Upper lobe of left lung (tissue), 6 donors: ENCODE data around the gene SBF2. TPM values are rescaled to one million over a fixed set of nuclear protein-coding genes. Genes with fewer than 3 reads are reported as not detected.

Experiments used
- ATAC-seq, 2 donors: fragments of 200-7000 bp; cut with Tn5 transposase; one replicate each; pipeline ENCODE4 v1.9.1; 2022; ENCODE audit warnings: mild to moderate bottlenecking in 2 of 2, moderate library complexity in 2 of 2; ENCODE audit not compliant: low FRiP score in 2 of 2
- DNase-seq, 2 donors: peaks; one replicate each; pipeline ENCODE4 v3.0.0-alpha.2; 2019 to 2020
- H3K27ac ChIP-seq, 4 donors: fragments of 200-600 bp; sonication (generic); one replicate each; pipeline ENCODE4 v1.5.1; 2016 to 2019
- H3K27me3 ChIP-seq, 4 donors: fragments of 200-600 bp; sonication (generic); one replicate each; pipeline ENCODE4 v1.5.1; 2017 to 2019
- H3K36me3 ChIP-seq, 4 donors: fragments of 200-600 bp; sonication (generic); one replicate each; pipeline ENCODE4 v1.5.1; 2016 to 2019
- H3K4me1 ChIP-seq, 4 donors: fragments of 200-600 bp; sonication (generic); one replicate each; pipeline ENCODE4 v1.5.1; 2018 to 2019
- H3K4me3 ChIP-seq, 4 donors: fragments of 200-600 bp; sonication (generic); one replicate each; pipeline ENCODE4 v1.5.1; 2017 to 2019; ENCODE audit warnings: mild to moderate bottlenecking in 2 of 4, moderate library complexity in 1 of 4
- H3K9me3 ChIP-seq, 4 donors: fragments of 200-600 bp; sonication (generic); one replicate each; pipeline ENCODE4 v1.5.1; 2018 to 2019
- EP300 ChIP-seq, 4 donors: sonication (generic); formaldehyde crosslinking; IDR thresholded peaks; one replicate each; pipeline ENCODE4 v1.5.1; 2017; ENCODE audit warnings: antibody characterized with exemption in 4 of 4, control low read depth in 2 of 4
- POLR2A ChIP-seq, 4 donors: fragments of 450-650 bp; IDR thresholded peaks; one replicate each; pipeline ENCODE4 v1.5.1; 2016 to 2017; ENCODE audit warnings: antibody characterized with exemption in 4 of 4, mild to moderate bottlenecking in 2 of 4
- POLR2AphosphoS5 ChIP-seq, 2 donors: sonication (generic); formaldehyde crosslinking; IDR thresholded peaks; one replicate each; pipeline ENCODE4 v1.5.1; 2017; ENCODE audit warnings: antibody characterized with exemption in 2 of 2
- WGBS, 2 donors: methylation state at CpG; one replicate each; pipeline ENCODE4 v1.1.5; 2017 to 2018; 5-methylcytosine and 5-hydroxymethylcytosine counted together
- total RNA-seq, 6 donors: library from RNA; depleted of rRNA in 4 of 6; stranded (reverse); fragments of >200 nt in 4 of 6; gene quantifications; one replicate each; pipeline versions ENCODE4 v1.1.0 to v1.2.1, GENCODE V29; 2016 to 2021
- TF ChIP-seq, protein P1 (sequence below), 6 experiments: fragments of 450-650 bp in 4 of 6; fragments of 200-600 bp in 2 of 6; sonication (generic) in 2 of 6; IDR thresholded peaks; one replicate each; pipeline ENCODE4 v1.5.1; 2016 to 2019; ENCODE audit warnings: antibody characterized with exemption in 6 of 6
- donor health status: DM: no; HTN: no; CAD: no; lungs with moderate emphysema.
- donor health status: DM: no; HTN: yes; CAD: no; lungs with severe emphysema.

The SBF2 gene
- total RNA-seq, 6 donors from 2014 or later: 22.2 to 54.5 (median 41.2) TPM

DNA sequence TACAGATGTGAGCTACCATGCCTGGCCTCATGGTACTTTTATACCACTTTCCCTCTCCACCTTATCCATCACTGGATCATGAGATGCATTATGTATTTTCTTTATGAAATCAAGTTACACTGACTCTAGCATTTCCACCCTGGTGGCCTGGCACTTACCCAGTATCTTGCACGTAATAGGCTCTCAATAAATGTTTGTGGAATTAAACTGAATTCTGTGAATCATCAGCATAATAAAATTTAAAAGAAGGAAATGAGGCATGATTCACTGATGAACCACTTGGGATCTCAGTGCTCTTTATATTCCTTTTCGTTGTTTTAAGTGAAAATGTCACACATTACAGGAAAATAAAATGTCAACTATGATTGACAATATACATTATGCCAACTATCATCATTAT lies 35.9 kb upstream of the SBF2 start:
- H3K4me3 ChIP-seq: no peak overlapping the region
- no peak for TF ChIP-seq POLR2AphosphoS5 (IDR thresholded peaks at IDR 0.05)
- TF ChIP-seq, protein P1, sequence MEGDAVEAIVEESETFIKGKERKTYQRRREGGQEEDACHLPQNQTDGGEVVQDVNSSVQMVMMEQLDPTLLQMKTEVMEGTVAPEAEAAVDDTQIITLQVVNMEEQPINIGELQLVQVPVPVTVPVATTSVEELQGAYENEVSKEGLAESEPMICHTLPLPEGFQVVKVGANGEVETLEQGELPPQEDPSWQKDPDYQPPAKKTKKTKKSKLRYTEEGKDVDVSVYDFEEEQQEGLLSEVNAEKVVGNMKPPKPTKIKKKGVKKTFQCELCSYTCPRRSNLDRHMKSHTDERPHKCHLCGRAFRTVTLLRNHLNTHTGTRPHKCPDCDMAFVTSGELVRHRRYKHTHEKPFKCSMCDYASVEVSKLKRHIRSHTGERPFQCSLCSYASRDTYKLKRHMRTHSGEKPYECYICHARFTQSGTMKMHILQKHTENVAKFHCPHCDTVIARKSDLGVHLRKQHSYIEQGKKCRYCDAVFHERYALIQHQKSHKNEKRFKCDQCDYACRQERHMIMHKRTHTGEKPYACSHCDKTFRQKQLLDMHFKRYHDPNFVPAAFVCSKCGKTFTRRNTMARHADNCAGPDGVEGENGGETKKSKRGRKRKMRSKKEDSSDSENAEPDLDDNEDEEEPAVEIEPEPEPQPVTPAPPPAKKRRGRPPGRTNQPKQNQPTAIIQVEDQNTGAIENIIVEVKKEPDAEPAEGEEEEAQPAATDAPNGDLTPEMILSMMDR (IDR thresholded peaks at IDR 0.05): no peak
- TF ChIP-seq EP300 (IDR thresholded peaks at IDR 0.05): no peak
- no peak for TF ChIP-seq POLR2A (IDR thresholded peaks at IDR 0.05)
- H3K27ac ChIP-seq: no peak overlapping the region
- no peak for DNase-seq
- peaks cover 25 to 42% (median 32%) of the 10 kb centered on the region in 4 donors for H3K4me1 ChIP-seq
- no peak for ATAC-seq
- H3K36me3 ChIP-seq: no peaks in the 10 kb centered on the region
- H3K9me3 ChIP-seq: no peaks in the 10 kb centered on the region
- H3K27me3 ChIP-seq: no peaks in the 10 kb centered on the region
- WGBS, 2 donors: 81 to 92% methylated on average over 2 of the region's 2 CpGs

DNA sequence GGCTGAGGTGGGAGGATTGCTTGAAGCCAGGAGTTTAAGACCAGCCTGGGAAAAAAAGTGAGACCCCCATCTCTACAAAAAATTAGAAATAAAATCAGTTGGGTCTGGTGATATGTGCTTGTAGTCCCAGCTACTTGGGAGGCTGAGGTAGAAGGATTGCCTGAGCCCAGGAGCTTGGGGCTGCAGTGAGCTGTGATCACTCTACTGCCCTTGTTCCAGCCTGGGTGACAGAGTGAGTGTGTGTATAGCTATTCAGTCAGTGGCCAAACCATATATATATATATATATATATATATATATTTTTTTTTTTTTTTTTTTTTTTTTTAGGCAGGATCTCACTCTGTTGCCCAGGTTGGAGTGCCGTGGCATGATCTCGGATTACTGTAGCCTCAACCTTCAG lies 35.3 kb upstream of the SBF2 start:
- Histone ChIP-seq H3K36me3 (no peaks in the 10 kb centered on the region), H3K4me3 (no peak overlapping the region), H3K9me3 (no peaks in the 10 kb centered on the region), H3K27me3 (no peaks in the 10 kb centered on the region), H3K27ac (peak overlapping the region in 1 of 4 donors; percentile 24), H3K4me1 (peaks cover 28 to 46% (median 37%) of the 10 kb centered on the region in 4 donors)
- TF ChIP-seq EP300 (IDR thresholded peaks at IDR 0.05) (no peak), POLR2AphosphoS5 (IDR thresholded peaks at IDR 0.05) (no peak), POLR2A (IDR thresholded peaks at IDR 0.05) (no peak)
- TF ChIP-seq, protein P1 (IDR thresholded peaks at IDR 0.05): no peak
- DNase-seq (no peak), ATAC-seq (no peak)
- 94% methylated on average over 2 of the region's 2 CpGs for WGBS, 2 donors

DNA sequence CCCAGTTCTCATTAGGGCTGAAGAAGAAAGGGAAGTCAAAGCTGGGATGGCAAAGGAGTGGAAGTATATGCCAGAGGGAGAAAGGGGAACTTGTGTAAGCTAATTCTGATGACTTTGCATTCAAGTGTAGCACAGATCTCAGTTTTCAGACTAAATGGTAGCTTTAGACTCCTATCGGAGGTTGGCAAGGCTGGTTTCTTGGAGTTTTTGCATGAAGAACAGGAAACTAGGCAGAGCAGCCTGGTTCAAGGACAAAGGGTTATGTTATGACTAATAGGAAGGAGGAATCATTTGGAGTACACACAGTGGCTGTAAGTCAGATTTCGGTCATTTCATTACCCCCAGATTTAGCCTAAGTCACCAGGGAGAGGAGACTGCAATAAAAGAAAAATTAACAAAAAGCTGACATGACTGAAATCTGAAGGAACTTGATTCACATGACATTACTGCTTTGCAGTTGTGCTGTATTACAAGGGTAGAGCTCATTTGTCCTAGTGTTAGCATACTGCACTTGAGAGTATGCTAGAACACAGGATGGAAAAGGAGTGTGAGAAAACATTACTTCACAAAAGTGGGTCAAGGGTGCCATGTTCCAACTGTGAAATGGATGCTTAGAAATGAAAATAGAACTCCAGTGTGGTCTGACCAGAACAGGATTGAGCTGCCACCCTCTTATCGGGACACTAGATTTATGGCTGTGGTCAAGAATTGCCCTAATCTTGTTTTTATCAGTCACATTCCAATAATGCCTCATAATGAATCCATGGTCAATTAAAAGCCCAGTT lies 34.5 kb upstream of the SBF2 start:
- ATAC-seq: peak; percentile 66 to 70
- H3K4me1 ChIP-seq: peaks cover 28 to 48% (median 41%) of the 10 kb centered on the region in 4 donors
- TF ChIP-seq POLR2AphosphoS5 (IDR thresholded peaks at IDR 0.05) (peak in 1 of 2 donors; percentile 49), POLR2A (IDR thresholded peaks at IDR 0.05) (no peak)
- no peak for DNase-seq
- H3K4me3 ChIP-seq: no peak overlapping the region
- no peaks in the 10 kb centered on the region for H3K36me3 ChIP-seq
- no peaks in the 10 kb centered on the region for H3K9me3 ChIP-seq
- H3K27me3 ChIP-seq: no peaks in the 10 kb centered on the region
- 36 to 37% methylated on average over 3 of the region's 3 CpGs for WGBS, 2 donors
- H3K27ac ChIP-seq: peak overlapping the region; percentile 24 to 72 (median 35)

DNA sequence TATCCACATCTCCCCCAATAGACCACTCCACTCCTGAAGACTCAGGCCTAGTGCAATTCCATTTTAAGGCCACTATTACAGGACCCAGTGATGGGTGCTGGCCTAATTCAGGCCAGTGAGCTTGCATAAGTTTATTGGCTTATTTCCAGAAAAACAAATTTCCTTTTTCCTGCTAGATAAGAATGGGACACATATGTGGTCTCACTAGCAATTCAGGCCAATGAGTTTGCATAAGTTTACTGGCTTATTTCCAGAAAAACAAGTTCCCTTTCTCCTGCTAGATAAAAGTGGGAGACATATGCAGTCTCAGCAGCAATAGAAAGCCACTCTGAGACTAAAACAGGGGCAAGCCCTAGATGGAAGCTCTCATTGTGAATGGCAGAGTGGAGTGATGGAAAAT lies 33.2 kb upstream of the SBF2 start:
- Histone ChIP-seq H3K36me3 (no peaks in the 10 kb centered on the region), H3K9me3 (no peaks in the 10 kb centered on the region), H3K27me3 (no peaks in the 10 kb centered on the region), H3K4me3 (no peak overlapping the region), H3K27ac (peak overlapping the region; percentile 38 to 72 (median 60)), H3K4me1 (peaks cover 33 to 55% (median 47%) of the 10 kb centered on the region in 4 donors)
- DNase-seq (no peak), ATAC-seq (peak in 1 of 2 donors; percentile 27)
- TF ChIP-seq, protein P1 (IDR thresholded peaks at IDR 0.05): no peak
- TF ChIP-seq EP300 (IDR thresholded peaks at IDR 0.05): peak in 1 of 4 donors; percentile 11
- peak in 1 of 2 donors; percentile 70 for TF ChIP-seq POLR2AphosphoS5 (IDR thresholded peaks at IDR 0.05)
- TF ChIP-seq POLR2A (IDR thresholded peaks at IDR 0.05): no peak

DNA sequence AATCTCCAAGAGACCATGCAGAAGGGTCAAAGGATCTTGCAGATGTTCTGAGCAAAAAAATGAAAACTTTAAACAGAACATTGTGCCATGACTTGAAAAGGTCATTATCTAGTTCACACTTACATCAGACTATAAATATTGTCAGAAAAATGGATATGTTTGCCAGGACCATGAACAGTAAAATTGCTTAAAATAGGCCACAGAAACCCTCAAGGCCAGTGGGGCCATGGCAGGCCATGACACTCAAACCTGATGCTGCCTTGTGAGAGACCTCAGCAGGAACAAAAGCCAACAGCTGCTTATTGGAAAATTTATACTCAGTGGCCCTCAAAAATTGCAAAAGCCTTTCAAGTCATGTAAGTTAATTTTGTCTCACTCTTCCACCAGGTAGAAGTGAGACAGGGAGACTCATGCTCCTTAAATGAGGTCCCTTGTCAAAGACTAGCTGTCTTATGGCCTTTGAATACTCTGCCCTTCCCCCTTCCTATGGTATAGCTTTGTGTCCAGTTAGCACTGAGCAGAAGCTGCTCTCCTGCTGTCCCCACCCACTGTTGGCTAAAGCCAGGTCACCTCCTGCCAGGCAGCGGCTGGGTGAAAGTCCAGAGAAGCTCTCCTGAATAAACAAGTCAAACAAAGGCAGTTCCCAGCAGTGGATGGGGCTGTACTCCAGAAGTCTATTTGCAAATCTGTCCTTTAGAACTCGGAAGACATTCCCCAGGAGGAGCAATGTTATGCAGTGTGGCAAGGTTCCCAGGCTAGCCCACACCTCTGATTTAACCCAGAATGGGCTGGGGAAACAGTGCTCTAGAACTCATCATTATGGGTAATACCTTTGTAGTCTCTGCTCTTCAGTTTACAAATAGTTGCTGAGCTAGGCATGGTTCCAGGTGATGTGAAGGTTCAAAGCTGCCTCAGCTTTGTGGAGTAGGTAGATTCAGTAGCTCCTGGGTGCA lies 32.3 kb upstream of the SBF2 start:
- peaks cover 33 to 55% (median 47%) of the 10 kb centered on the region in 4 donors for H3K4me1 ChIP-seq
- ATAC-seq: no peak

More for the DNA sequence above, 32.3 kb upstream of the SBF2 start:
- H3K27me3 ChIP-seq: no peaks in the 10 kb centered on the region
- H3K27ac ChIP-seq: peak overlapping the region; percentile 38 to 71 (median 56)
- whole genome bisulfite sequencing, 2 donors: 34 to 50% methylated on average over 1 to 2 of the region's 2 CpGs
- H3K9me3 ChIP-seq: no peaks in the 10 kb centered on the region
- H3K4me3 ChIP-seq: no peak overlapping the region
- TF ChIP-seq POLR2A (IDR thresholded peaks at IDR 0.05): no peak
- no peak for TF ChIP-seq EP300 (IDR thresholded peaks at IDR 0.05)
- TF ChIP-seq, protein P1 (IDR thresholded peaks at IDR 0.05): no peak
- peak; percentile 23 to 58 for TF ChIP-seq POLR2AphosphoS5 (IDR thresholded peaks at IDR 0.05)
- no peaks in the 10 kb centered on the region for H3K36me3 ChIP-seq
- peak in 1 of 2 donors; percentile 36 for DNase-seq
